Skeletal muscle satellite cell (primary cell): ENCODE results near the gene ANKRD29.

Experiments
- H3K27me3 ChIP-seq: 2 replicates; pipeline ENCODE4 v1.7.0; 2013; ENCODE audit warnings: low read length; ENCODE audit not compliant: control insufficient read depth, insufficient read depth
- H3K36me3 ChIP-seq: 2 replicates; pipeline ENCODE4 v1.7.0; 2013; ENCODE audit warnings: mild to moderate bottlenecking, control low read depth, low read length; ENCODE audit not compliant: insufficient read depth
- H3K4me1 ChIP-seq: 2 replicates; pipeline ENCODE4 v1.7.0; 2013; ENCODE audit warnings: low read length; ENCODE audit not compliant: control insufficient read depth, insufficient read depth
- H3K4me2 ChIP-seq: 2 replicates; pipeline ENCODE4 v1.7.0; 2013; ENCODE audit warnings: mild to moderate bottlenecking, low read length
- H3K4me3 ChIP-seq: 2 replicates; pipeline ENCODE4 v1.7.0; 2013; ENCODE audit warnings: low read length
- H3K9ac ChIP-seq: 2 replicates; pipeline ENCODE4 v1.7.0; 2013; ENCODE audit warnings: mild to moderate bottlenecking, low read depth, low read length, moderate library complexity
- H3K9me3 ChIP-seq: replicated peaks from 2 replicates; pipeline ENCODE4 v1.7.0; 2013; ENCODE audit warnings: mild to moderate bottlenecking, control low read depth, low read length

ANKRD29 gene

GRCh38 chr18:23609390-23610023 lies 53.2 kb downstream of the ANKRD29 start:
- no peaks in the 10 kb centered on the region for H3K27me3 ChIP-seq

GRCh38 chr18:23608211-23608610 lies 54.5 kb downstream of the ANKRD29 start:
- no peaks in the 10 kb centered on the region for H3K36me3 ChIP-seq
- no peaks in the 10 kb centered on the region for H3K27me3 ChIP-seq
- no peak overlapping the region for H3K9ac ChIP-seq

More at GRCh38 chr18:23609390-23610023, 53.2 kb downstream of the ANKRD29 start:
- Histone ChIP-seq H3K36me3 (no peaks in the 10 kb centered on the region), H3K4me2 (no peak overlapping the region), H3K9me3 (no peaks in the 10 kb centered on the region), H3K4me3 (no peak overlapping the region), H3K9ac (no peak overlapping the region), H3K4me1 (no peaks in the 10 kb centered on the region)

GRCh38 chr18:23605941-23606340 lies 56.8 kb downstream of the ANKRD29 start:
- no peak overlapping the region for H3K9ac ChIP-seq
- H3K4me3 ChIP-seq, result no peak overlapping the region
- H3K36me3 ChIP-seq, result no peaks in the 10 kb centered on the region
- H3K27me3 ChIP-seq, result no peaks in the 10 kb centered on the region
- no peaks in the 10 kb centered on the region for H3K9me3 ChIP-seq
- no peaks in the 10 kb centered on the region for H3K4me1 ChIP-seq
- no peak overlapping the region for H3K4me2 ChIP-seq

More at GRCh38 chr18:23608211-23608610, 54.5 kb downstream of the ANKRD29 start:
- Histone ChIP-seq H3K4me2 (no peak overlapping the region), H3K4me1 (no peaks in the 10 kb centered on the region), H3K4me3 (no peak overlapping the region), H3K9me3 (no peaks in the 10 kb centered on the region)

GRCh38 chr18:23599809-23600208 lies 62.9 kb downstream of the ANKRD29 start:
- no peaks in the 10 kb centered on the region for H3K27me3 ChIP-seq
- H3K9ac ChIP-seq, result no peak overlapping the region
- H3K4me1 ChIP-seq, result peaks cover under 1% of the 10 kb centered on the region
- H3K4me2 ChIP-seq, result no peak overlapping the region
- no peaks in the 10 kb centered on the region for H3K9me3 ChIP-seq
- H3K4me3 ChIP-seq, result no peak overlapping the region
- H3K36me3 ChIP-seq, result no peaks in the 10 kb centered on the region

- Histone ChIP-seq H3K4me1 (peaks cover 23% of the 10 kb centered on the region), H3K36me3 (no peaks in the 10 kb centered on the region), H3K9me3 (no peaks in the 10 kb centered on the region), H3K4me2 (no peak overlapping the region), H3K27me3 (no peaks in the 10 kb centered on the region), H3K9ac (no peak overlapping the region), H3K4me3 (no peak overlapping the region)
These were observed 66.5 kb downstream of the ANKRD29 start for GRCh38 chr18:23596183-23596582.

GRCh38 chr18:23595591-23595990 lies 67.1 kb downstream of the ANKRD29 start:
- Histone ChIP-seq H3K4me2 (no peak overlapping the region), H3K9me3 (no peaks in the 10 kb centered on the region), H3K27me3 (no peaks in the 10 kb centered on the region)

GRCh38 chr18:23593720-23594119 lies 69.0 kb downstream of the ANKRD29 start:
- Histone ChIP-seq H3K4me3 (no peak overlapping the region), H3K9ac (peak overlapping the region; percentile 60), H3K27me3 (no peaks in the 10 kb centered on the region), H3K36me3 (no peaks in the 10 kb centered on the region), H3K4me2 (peak overlapping the region; percentile 13), H3K9me3 (no peaks in the 10 kb centered on the region), H3K4me1 (peaks cover 30% of the 10 kb centered on the region)

More at GRCh38 chr18:23595591-23595990, 67.1 kb downstream of the ANKRD29 start:
- Histone ChIP-seq H3K36me3 (no peaks in the 10 kb centered on the region), H3K4me1 (peaks cover 26% of the 10 kb centered on the region), H3K4me3 (no peak overlapping the region), H3K9ac (no peak overlapping the region)

- peak overlapping the region; percentile 49 for H3K9ac ChIP-seq
- H3K36me3 ChIP-seq, result no peaks in the 10 kb centered on the region
- no peaks in the 10 kb centered on the region for H3K9me3 ChIP-seq
- no peaks in the 10 kb centered on the region for H3K27me3 ChIP-seq
- peaks cover 32% of the 10 kb centered on the region for H3K4me1 ChIP-seq
- H3K4me3 ChIP-seq, result no peak overlapping the region
- H3K4me2 ChIP-seq, result no peak overlapping the region
These were observed 69.8 kb downstream of the ANKRD29 start for GRCh38 chr18:23592911-23593310.

GRCh38 chr18:23591011-23591410 lies 71.7 kb downstream of the ANKRD29 start:
- Histone ChIP-seq H3K9ac (no peak overlapping the region), H3K4me1 (peaks cover 32% of the 10 kb centered on the region), H3K4me3 (no peak overlapping the region), H3K4me2 (no peak overlapping the region), H3K36me3 (no peaks in the 10 kb centered on the region), H3K9me3 (no peaks in the 10 kb centered on the region), H3K27me3 (no peaks in the 10 kb centered on the region)

GRCh38 chr18:23588836-23589560 lies 73.7 kb downstream of the ANKRD29 start:
- Histone ChIP-seq H3K27me3 (no peaks in the 10 kb centered on the region), H3K4me3 (no peak overlapping the region), H3K4me1 (peaks cover 33% of the 10 kb centered on the region), H3K4me2 (no peak overlapping the region), H3K9ac (no peak overlapping the region), H3K9me3 (no peaks in the 10 kb centered on the region), H3K36me3 (no peaks in the 10 kb centered on the region)

GRCh38 chr18:23587220-23587642 lies 75.5 kb downstream of the ANKRD29 start:
- Histone ChIP-seq H3K9ac (peak overlapping the region; percentile 99), H3K4me2 (peak overlapping the region; percentile 65), H3K4me1 (peaks cover 31% of the 10 kb centered on the region), H3K36me3 (no peaks in the 10 kb centered on the region), H3K4me3 (peak overlapping the region; percentile 41), H3K27me3 (no peaks in the 10 kb centered on the region), H3K9me3 (no peaks in the 10 kb centered on the region)
